OCI-LY3 (cell line): Measurements from ENCODE around the gene INPP5J.
"Not testable (repeated sequence)": the region's sequence is repeated elsewhere in the genome, so short reads cannot be mapped to it uniquely, and the experiment has no call there.

Source experiments
- EZH2phosphoT487 ChIP-seq: fragments of 200-600 bp; shearing (Covaris generic); IDR thresholded peaks from 2 replicates; pipeline ENCODE4 v1.6.1; 2018; ENCODE audit warnings: antibody characterized with exemption, mixed run types, low read depth
- TF ChIP-seq, protein P1 (sequence below): fragments of 200-600, 300-600 bp; sonication (generic); IDR thresholded peaks from 2 replicates; pipeline ENCODE4 v1.5.1; 2014; ENCODE audit warnings: antibody characterized with exemption, low read length, low read depth

DNA sequence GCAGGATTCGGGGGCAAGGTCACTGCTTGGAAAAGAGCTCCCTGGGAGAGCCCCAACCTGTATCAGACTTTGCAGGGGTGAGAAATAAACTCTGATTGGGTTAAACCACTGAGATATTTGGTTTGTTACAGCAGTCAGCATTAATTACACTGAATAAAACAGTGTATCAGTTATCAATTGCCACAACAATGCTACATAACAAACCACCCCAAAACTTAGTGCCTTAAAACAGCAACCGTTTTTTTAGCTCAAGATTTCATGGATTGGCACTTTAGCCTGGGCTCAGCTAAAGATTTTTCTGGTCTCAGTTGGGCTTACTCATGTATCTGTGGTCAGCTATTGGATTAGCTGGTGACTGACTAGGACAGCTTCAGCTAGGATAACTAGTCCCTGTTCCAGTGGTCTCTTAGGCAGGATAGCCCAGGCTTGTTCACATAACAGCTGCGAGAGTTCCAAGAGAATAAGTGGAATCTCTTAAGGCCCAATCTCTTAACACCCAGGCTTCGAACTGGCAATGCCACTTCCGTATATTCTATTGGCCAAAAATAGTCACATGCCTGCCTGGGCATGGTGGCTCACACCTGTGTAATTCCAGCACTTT, 49.1 kb upstream of the INPP5J start:
- TF ChIP-seq, protein P1, sequence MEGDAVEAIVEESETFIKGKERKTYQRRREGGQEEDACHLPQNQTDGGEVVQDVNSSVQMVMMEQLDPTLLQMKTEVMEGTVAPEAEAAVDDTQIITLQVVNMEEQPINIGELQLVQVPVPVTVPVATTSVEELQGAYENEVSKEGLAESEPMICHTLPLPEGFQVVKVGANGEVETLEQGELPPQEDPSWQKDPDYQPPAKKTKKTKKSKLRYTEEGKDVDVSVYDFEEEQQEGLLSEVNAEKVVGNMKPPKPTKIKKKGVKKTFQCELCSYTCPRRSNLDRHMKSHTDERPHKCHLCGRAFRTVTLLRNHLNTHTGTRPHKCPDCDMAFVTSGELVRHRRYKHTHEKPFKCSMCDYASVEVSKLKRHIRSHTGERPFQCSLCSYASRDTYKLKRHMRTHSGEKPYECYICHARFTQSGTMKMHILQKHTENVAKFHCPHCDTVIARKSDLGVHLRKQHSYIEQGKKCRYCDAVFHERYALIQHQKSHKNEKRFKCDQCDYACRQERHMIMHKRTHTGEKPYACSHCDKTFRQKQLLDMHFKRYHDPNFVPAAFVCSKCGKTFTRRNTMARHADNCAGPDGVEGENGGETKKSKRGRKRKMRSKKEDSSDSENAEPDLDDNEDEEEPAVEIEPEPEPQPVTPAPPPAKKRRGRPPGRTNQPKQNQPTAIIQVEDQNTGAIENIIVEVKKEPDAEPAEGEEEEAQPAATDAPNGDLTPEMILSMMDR = not testable (repeated sequence)
- TF ChIP-seq EZH2phosphoT487 = not testable (repeated sequence)
